Stimulated activated CD8-positive, alpha-beta memory T cell treated with anti-CD3 and anti-CD28 coated beads, Interleukin-12 subunit alpha, Interleukin-12 subunit beta, amount 100 ng/mL, for 24 hours (primary cell): ENCODE data around the gene PRRG4.
"Not testable (repeated sequence)": the region's sequence is repeated elsewhere in the genome, so short reads cannot be mapped to it uniquely, and the experiment has no call there.

ENCODE experiments used
- DNase-seq: peaks from one replicate; pipeline ENCODE4 v3.0.0-alpha.2; 2020; ENCODE audit errors: extremely low read depth

Gene PRRG4

GRCh38 chr11:32829680-32830412 is at the start of gene PRRG4:
Gene PRRG4, plus strand, starts transcription at chr11:32829927. Its CDS starts 603 bp downstream, at chr11:32830530.
- DNase-seq, result no peak

- not testable (repeated sequence) for DNase-seq
These were observed 48.9 kb upstream of the PRRG4 start for GRCh38 chr11:32780839-32781238.

DNA sequence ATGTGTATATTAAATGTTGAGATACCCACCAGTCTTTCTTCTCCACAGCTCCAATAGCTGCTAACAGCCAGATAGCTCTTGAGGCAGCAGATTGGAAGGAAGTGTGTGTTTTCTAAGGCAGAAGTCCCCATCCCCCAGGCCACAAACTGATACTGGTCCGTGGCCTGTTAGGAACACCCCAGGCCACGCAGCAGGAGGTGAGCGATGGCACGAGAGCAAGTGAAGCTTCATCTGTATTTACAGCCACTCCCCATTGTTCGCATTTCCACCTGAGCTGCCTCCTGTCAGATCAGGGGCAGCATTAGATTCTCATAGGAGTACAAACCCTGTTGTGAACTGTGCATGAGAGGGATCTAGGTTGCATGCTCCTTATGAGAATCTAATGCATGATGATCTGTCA is 48.0 kb upstream of the PRRG4 start:
- DNase-seq, result no peak

DNA sequence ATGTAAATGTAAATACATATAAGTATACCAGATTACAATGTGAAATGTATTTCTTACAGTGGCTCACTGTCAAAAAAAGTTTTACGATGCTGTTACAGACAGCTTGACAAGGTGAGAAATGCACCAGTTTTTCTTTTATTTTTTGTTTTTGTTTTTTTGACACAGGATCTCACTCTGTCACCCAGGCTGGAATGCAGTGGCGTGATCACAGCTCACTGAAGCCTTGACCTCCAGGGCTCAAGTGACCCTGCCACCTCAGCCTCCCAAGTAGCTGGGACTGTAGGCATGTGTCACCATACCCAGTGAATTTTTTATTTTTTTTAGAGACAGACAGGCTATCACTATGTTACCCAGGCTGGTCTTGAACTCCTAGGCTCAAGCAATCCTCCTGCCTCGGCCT is 44.5 kb upstream of the PRRG4 start:
- DNase-seq, result no peak

- no peak for DNase-seq
These were observed 42.9 kb upstream of the PRRG4 start for GRCh38 chr11:32786811-32787210.

DNA sequence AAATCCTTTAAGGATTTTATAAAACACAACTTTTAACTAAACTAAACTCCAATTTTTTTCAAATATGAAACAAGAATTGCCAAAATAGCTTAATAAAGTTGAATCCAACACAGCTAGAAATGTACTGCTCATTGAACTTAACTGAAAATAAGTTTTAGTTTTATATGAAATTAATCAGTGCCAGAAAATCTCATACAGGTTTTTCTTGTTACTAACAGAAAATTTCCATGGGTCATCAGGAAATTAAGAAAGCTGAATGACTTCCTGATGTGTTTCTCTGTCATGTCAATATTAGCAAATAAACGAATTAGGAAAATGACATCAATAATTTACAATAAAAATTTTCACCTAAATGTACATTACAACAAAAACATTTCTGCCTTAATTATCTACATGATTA is 38.8 kb upstream of the PRRG4 start:
- no peak for DNase-seq

GRCh38 chr11:32792111-32792947 is 37.4 kb upstream of the PRRG4 start:
- no peak for DNase-seq

- no peak for DNase-seq
These were observed 36.7 kb upstream of the PRRG4 start for GRCh38 chr11:32792948-32793475.

DNA sequence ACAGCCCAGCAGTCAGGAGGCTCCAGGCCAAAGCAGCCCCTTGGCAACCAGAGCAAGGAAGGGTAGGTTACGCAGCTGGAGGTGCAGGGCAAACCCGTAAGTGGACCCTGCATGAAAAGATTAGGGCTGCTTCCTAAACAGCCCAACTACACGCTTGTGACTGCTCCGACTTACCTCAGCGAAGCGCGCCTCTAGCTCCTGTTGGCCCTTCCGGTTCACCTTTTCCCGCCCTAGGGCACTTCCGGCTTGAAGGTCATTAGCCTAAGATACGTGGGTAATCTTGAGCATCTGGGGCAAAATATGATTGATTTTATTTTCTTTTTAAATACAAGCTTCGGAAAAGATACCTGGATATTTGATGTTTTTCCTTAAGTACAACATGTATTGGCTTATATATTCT is 35.3 kb upstream of the PRRG4 start, which contains the start of gene CCDC73:
Gene CCDC73, minus strand, starts transcription at position 224 of the 400 bp plus-strand sequence. CDS start 34,419 bp downstream, outside the sequence.
- no peak for DNase-seq

GRCh38 chr11:32796425-32796824 is 33.3 kb upstream of the PRRG4 start:
- DNase-seq, result no peak

GRCh38 chr11:32809313-32809712 is 20.4 kb upstream of the PRRG4 start:
- DNase-seq, result peak; percentile 19

DNA sequence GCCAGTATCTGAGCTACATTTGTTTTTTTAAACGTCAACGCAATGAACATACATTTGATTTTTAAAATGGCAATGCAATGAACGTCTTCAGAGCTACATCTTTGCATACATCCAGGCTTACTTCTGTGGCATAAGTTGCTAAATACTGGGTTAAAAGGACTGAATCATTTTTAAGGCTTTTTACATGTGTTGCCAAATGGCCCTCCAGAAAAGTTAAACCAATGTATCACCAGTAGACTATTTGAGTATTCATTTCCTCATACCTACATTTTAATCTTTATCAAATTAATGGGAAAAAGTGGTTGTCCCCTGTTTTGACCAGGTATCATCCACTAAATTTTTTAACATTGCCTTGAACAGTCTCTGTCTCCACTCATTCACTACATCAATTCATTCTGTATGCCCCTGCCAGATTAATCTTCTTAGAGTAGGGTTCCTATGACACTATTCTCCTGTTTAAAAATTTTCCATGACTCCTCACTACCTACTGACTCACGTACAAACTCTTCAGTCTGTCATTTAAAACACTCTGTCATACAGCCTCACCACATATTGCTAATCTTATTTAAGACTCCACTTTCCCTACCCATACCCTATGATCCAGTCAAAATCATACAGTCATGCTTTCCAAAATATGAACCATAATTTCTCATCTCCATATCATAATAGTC is 12.4 kb upstream of the PRRG4 start:
- DNase-seq, result no peak

GRCh38 chr11:32817852-32818183 is 11.9 kb upstream of the PRRG4 start:
- DNase-seq, result no peak

- no peak for DNase-seq
These were observed 10.5 kb upstream of the PRRG4 start for GRCh38 chr11:32819187-32819586.

DNA sequence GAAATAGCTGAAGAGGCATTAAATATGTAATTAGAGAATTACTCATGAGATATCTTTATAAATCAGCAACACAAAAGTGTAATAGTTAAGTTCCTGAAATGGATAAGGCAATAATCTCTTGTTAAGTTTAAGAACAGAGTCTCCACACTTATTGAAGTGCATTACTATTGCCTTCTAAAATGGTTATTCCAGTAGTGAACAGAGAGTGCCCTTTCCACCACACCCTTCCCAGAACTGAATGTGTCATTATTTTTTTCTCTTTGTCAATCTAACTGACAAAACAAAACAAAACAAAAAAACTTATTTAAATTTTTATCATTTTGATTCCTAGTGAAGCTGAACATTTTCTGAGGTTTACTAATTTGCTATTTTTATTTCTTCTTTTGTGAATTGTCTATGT is 9.2 kb upstream of the PRRG4 start:
- DNase-seq, result no peak

DNA sequence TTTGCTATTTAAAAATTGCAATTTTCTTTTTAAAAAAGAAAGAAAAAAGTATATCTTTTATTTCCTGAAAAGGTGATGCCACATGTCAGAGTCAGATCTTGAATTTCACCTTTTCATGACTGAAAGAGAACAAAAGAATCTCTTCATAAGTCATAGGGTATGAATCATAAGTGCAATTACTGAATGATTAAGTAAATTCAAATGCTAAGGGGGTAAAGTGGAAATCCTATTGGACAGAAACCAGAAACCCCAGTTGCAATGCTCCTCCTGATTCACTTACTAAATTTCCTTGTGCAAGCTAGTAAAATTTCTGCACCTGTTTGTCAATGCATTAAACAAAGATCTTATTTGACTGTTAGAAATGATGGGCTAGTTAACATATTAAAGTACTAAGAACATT is 8.2 kb upstream of the PRRG4 start:
- DNase-seq, result no peak

- no peak for DNase-seq
These were observed 7.7 kb upstream of the PRRG4 start for GRCh38 chr11:32821917-32822560.

GRCh38 chr11:32823617-32824016 is 6.1 kb upstream of the PRRG4 start:
- DNase-seq, result not testable (repeated sequence)

- no peak for DNase-seq
These were observed 3.6 kb upstream of the PRRG4 start for GRCh38 chr11:32826113-32826512.

GRCh38 chr11:32827276-32827675 is 2.5 kb upstream of the PRRG4 start:
- DNase-seq, result no peak

GRCh38 chr11:32829157-32829679 is 509 bp upstream of the PRRG4 start:
- DNase-seq, result no peak

DNA sequence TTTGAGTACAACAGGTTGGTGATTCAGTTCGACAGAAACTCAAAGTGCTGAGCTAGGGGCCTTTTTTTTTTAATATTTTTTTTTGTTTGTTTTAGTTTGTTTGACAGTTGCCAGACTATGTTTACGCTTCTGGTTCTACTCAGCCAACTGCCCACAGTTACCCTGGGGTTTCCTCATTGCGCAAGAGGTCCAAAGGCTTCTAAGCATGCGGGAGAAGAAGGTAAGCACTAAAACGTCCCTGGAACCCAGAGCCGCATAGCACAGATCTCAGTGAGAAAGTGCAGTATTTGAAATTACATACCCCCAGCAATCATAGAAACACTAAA is 649 bp downstream of the PRRG4 start:
- DNase-seq, result no peak
